GM21367 (cell line): ENCODE data around the gene SCYGR7.
"Not testable (repeated sequence)": the region's sequence is repeated elsewhere in the genome, so short reads cannot be mapped to it uniquely, and the experiment has no call there.

Experiments used
- ATAC-seq: cut with Tn5 transposase; IDR thresholded peaks from one replicate; pipeline ENCODE4 v1.9.1; 2021; ENCODE audit not compliant: unreplicated experiment

SCYGR7 gene

DNA sequence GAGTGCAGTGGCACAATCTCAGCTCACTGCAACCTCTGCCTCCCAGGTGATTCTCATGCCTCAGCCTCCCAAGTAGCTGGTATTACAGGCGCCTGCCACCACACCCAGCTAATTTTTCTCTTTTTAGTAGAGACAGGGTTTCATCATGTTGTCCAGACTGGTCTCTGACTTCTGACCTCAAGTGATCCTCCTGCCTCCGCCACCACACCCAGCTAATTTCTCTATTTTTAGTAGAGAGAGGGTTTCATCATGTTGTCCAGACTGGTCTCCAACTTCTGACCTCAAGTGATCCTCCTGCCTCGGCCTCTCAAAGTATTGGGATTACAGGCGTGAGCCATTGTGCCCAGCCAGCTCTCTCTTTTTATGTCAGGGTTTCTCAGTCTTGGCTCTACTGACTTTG lies 28.1 kb downstream of the SCYGR7 start:
- not testable (repeated sequence) for ATAC-seq

GRCh38 chr2:227759411-227760118 lies 31.4 kb downstream of the SCYGR7 start:
- no peak for ATAC-seq

DNA sequence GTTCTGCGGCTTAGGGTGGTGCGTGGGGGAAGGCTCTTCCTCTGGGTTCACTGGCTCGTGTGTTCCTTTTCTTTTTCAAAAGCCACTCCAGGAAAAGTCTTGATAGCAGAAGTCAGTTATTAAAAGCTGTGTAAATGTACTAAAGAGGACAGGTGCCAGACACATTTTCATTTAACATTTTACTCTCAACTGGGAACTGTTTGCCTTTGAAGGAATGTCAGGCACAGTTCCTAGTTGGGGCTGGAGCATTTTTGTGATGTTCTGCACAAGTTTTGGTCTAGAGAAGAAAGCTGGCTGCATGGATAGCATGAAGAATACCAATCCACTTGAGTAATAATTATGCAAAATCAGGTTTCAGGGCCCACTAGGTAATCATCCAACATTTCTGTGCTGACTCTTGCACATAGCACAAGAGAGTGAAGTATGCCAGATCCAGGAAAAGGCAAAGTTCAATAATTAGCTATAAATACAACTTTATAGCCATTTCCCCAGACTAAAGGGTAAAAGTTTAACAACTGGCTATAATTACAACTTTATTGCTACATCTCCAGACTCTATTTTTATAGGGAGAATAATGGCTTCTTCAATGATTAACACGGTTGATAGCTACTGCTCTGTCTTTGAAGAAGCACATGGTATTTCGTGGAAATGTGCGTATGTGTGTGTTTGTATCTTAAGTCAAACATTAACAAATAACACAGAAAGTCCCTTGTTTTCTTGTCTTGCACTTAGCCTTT lies 33.8 kb downstream of the SCYGR7 start:
- ATAC-seq = no peak

DNA sequence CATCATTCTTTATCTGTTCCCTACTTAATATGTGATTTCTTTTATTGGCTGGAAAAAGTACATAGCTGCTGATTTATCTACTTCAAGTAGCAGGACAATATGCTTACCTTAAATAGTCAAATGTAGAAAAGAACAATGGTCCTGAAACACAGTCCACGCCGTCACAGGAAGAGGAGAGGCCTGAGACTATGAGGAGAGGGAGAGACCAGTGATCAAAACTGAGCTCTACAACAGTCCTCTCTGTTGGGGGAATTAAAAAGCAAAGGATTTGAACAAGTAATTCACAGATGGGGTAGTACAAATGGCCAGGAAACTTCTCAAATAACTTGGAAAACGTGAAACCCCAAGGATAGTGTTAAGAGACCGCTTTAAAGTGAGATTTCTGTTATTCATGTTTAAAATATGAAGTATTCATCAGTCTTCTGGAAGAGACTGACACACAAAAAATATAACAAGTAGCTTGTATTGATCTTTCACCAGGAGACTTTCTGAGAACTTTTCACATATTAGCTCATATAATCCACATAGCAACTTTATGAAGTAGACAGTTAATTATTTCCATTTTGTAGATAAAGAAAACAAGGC lies 37.7 kb downstream of the SCYGR7 start:
- ATAC-seq = no peak

DNA sequence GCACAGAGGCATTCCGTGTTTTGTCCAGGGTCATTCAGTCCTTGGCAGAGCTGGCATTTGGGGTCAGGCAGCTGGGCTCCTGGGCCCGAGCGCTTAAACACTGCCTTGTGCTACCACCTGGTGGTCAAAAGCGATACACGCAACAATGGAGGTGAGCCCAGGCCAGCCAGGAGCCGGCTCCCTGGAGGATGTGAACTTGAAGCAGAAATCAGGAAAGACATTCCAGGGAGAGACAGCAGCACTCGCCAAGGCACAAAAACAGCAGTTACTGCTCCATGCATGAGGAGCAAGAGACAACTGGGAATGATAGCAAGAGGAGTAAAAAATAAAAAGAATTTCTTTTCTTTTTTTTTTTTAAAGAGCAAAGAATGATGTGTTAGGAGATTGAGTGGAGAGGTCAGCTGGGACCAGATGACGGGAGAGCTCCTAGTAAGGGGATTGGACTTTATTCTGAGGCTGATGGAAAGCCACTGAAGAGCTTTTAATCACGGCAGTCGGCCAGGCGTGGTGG lies 38.3 kb downstream of the SCYGR7 start:
- ATAC-seq = peak; percentile 98

DNA sequence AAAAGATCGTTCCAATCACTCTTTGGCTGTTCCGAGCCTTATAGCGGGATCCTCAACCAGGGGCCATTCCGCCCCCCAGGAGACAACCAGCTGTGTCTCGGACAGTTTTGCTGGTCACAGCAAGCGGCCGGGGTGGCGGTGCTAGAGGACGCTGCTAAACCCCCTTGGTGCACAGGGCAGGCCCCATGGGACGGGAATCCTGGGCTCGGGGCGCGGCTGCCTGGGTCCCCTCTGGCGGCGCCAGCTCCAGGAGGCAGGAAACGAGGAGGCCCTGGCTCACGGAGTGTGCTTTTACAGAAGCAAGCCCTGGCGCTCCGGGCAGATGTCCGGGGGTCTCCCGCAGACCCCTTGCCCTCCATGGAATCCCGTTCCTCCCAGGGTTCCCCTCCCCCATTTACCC lies 39.7 kb downstream of the SCYGR7 start:
- ATAC-seq = no peak

GRCh38 chr2:227772197-227772661 lies 44.1 kb downstream of the SCYGR7 start:
- ATAC-seq = no peak

- ATAC-seq = no peak
Observed at GRCh38 chr2:227772932-227773331, 44.8 kb downstream of the SCYGR7 start.

- no peak for ATAC-seq
Observed at GRCh38 chr2:227774011-227774624, 46.0 kb downstream of the SCYGR7 start.

DNA sequence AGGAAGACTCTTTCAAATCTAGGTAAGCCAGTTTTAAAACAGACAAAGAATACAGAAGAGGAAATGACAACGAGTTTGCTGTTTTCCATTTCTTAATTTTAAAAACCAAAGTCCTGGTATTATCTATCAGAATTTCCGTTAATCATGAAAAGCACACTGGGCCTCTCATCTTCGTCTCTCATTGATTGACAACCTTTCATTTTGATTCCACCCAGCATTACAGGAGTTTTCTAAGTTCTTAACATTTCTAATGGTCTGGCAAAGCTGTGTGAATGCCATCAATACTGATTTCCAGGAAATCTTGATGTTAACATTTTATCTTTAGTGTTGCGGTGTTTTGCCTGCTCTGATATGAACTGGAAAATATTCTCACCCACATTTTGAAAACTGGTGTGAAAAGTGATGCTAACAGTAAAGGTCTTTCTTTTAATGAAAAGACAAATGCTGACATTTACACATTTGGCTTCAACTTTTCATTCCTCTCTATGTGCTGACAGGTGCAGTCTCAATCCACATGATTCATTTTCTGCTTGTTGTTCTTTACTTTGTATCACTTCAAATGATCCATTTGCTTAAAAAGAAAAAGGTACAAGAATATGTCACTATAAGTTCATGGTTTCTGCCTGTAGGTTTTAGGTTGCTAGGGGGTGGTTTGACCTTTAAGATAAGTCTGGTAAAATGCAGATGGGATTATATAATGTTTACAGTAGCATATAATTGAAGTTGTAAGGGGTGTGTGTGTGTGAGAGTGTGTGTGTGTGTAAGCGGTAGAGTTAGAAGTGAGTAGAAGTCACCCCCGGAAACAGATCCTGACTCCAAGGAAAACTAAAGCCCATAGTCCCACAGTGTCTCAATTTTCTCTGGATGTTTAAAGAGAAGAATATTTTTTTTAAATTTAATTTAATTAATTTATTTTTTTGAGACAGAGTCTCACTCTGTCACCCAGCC lies 47.0 kb downstream of the SCYGR7 start:
- no peak for ATAC-seq
